NCI-H1694 (cell line): ENCODE data around the gene MS4A10.
A peak's percentile ranks its signal among the peaks of the same experiment; 100 is the strongest.
"Not testable (repeated sequence)": the region's sequence is repeated elsewhere in the genome, so short reads cannot be mapped to it uniquely, and the experiment has no call there.

ENCODE experiments used
- DNase-seq: peaks from one replicate; lab custom pipeline; 2025; lab: John Stamatoyannopoulos, UW

MS4A10 gene

GRCh38 chr11:60785136-60785535, at the start of gene MS4A10:
Gene MS4A10, plus strand, starts transcription at chr11:60785333. Its CDS starts 5,003 bp downstream, at chr11:60790336.
- DNase-seq: no peak

DNA sequence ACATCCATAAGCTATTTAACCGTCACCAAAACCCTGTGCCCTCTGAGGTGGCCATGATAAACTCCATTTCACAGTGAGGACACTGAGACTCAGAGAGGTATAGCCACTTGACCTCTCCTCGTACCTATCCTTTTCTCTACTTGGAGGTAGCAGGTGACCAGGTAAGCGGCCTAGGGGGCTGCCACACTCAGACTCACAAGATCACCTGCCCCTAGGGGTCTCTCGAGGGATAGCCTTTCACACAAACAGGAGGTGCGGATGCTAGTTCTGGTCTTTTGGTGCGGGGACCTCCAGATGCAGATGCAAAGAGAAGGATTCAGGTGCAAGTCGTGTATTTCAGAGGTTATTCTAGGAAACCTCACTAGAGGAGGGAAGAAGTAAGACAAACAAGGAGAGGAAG, 46.0 kb upstream of the MS4A10 start:
- no peak for DNase-seq

- DNase-seq: no peak
Observed at GRCh38 chr11:60740573-60740972, 44.6 kb upstream of the MS4A10 start.

DNA sequence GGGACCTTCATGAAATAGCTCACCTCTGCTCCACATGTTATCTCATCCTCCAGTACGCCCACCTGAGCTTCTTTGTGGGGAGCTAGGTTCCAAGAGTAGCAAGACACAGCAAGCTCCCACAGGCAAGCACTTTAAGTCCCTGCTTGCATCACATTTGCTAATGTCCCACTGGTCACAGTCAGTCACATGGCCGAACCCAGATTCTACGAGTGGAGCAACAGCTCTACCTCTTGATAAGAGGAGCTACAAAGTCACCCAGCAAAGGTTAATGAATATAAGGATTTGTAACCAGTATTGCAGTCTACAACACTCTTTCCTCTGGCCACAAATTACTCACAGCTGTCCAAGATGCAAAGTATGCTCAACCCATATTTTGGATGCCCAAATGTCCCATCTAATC, 43.7 kb upstream of the MS4A10 start:
- no peak for DNase-seq

DNA sequence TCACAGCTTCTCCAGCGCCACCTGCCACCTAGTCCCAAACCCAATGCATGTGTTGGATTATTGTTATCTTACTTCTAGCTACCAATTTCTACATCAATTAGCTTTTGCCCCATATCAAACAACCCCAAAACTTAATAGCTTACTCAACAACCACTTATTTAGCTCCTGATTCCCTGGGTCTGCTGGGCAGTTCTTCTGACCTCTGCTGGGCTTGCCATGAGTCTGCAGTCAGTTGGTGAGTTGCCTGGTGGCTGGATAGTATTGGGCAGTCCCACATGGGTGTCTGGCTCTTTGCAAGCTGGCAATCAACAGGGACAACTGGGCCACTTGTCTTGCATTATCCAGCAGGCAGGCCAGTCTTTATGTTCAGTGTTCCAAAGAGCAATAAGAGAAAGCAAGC, 42.1 kb upstream of the MS4A10 start:
- no peak for DNase-seq

GRCh38 chr11:60744114-60744513, 41.0 kb upstream of the MS4A10 start:
- DNase-seq: no peak

DNA sequence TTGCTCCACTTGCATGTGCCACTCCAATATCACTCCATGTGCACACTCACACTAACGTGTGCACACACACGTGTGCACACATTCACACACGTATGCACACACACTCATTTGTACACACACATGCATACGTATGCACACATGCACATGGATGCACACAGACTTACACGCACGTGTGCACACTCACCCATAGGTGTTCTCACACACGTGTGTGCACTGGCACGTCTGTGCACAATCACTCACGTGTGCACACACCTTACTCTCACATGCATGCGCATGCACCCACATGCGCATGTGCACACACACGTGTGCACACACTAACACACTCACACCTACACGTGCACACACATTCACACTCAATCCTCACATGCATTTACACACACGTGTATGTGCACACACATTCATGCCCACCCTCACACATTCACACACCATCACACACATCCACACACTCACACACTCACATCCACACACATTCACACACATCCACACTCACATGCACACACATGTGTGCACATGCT, 37.7 kb upstream of the MS4A10 start:
- no peak for DNase-seq

DNA sequence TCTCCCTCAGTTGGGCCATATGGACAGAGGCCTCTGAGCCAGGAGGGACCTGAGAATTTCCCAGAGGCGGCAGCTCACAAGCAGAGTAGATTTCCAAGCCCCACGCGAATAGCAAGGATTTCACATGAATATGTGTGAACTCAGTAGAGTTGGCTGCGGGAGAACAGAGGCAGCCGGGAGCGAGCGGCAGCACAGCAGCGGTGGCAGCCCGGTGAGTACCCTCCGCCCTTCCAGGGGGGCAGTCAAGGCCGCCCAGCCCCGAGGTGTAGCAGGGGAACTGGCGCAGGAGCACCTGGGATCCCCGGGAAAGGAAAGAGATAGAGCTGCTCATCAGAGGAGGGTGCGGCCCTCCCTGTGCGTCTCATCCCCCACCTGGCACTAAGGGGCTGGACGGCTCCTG, 36.9 kb upstream of the MS4A10 start:
- no peak for DNase-seq

DNA sequence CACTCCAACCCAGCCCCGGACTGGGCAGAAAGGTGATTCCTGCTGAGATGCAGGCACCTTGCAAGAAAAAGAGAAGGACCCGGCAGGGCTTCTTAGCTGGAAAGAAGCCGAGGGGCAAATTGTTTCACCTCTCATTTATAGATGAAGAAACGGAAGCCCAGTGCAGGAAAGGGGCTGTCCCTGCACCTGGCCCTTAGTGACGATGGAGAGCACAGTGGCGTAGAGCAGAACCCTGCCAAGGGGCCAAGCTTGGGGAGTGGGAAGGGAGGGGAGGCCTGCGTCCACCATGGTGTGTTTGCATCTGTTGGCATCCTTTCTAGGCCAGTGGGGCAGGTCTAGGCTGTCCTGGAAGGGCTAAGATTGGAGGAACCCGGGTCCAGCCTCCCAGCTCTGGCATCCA, 36.3 kb upstream of the MS4A10 start:
- DNase-seq: no peak

DNA sequence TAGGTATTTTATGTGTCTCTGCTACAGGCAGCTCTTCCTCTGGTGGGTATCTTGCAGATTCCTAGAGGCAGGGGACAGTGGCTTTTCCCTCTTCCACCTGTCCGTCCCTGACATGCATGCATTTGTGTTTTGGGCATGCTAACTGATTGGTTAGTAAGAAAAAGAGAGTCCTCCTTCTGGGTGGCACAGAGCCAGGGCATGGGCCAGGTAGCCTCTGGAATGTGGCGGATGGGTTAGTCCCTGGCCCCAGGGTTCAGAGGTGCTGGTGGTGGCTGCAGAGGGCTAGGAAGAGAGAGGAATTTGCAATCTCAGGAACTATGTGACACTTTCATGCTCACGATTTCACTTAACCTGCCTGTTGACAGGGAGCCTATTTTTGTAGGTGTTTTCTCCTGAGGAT, 34.2 kb upstream of the MS4A10 start:
- no peak for DNase-seq

GRCh38 chr11:60753309-60753708, 31.8 kb upstream of the MS4A10 start:
- DNase-seq: no peak

- DNase-seq: no peak
Observed at GRCh38 chr11:60754887-60755286, 30.2 kb upstream of the MS4A10 start.

GRCh38 chr11:60756307-60757032, 28.7 kb upstream of the MS4A10 start, which contains the start of gene MS4A15:
Gene MS4A15, plus strand, starts transcription at chr11:60756867. Its CDS starts 6,867 bp downstream, at chr11:60763734.
- DNase-seq: peak; percentile 29

DNA sequence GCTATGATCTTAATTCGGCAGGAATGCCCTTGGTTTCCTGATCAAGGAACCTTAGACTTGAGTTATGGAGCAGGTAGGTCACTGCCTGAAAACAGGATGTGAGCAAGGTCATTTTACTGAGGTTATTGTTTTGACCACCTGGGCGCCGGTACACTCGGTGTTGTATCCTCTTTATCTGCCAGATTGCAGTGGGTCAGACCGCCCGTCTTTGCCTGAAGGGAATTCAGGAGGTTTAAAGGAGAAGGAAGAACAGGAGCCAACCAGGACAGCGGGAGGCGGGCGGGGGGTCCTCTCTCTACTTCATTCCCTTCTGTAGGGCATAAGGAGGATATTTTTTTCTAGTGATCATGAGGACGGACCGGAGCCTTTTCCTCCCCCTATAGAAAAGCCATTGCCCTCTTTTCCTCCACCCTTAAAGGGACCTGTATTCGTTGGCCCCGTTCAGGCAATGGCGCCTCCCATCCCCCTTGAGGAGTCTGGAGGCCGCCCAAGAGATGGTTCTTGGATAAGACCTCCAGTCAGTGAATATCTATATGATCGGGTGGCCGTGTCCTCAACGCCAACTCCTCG, 27.8 kb upstream of the MS4A10 start:
- no peak for DNase-seq

- DNase-seq: not testable (repeated sequence)
Observed at GRCh38 chr11:60758671-60759070, 26.5 kb upstream of the MS4A10 start.

GRCh38 chr11:60759438-60760225, 25.5 kb upstream of the MS4A10 start:
- DNase-seq: not testable (repeated sequence)

DNA sequence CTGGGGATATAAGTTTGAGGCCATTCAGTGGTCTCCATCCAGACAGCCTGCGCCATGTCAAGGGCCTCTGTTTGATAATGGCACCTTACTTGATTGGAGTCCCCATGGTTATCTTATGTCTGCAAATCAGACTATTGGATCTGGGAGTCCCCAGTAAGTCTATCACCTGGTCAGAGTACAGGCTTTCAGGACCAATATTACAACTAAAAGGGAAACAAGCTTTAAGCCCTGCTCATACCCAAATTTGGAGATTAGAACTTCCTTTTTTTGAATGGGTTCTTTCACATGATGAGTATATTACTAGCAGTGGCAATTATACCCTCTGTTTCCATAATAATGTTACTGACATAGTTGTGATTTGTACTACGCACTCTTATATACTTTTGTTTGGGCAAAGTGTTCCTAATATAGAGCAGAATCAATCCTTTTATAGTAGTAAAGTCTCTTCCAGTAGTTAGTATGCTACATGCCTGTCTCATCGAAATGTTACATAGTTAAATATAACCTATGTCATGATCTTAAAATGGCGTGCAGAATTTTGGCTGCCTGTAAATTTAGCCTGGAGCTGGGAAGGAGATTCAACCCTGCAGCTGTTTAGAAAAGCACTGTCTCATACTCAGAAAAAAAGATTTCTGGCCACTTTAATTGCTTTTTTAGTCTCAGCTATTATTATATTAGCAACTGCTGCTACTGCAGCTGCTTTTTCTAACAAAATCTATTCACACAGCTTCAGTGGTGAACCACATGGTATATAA, 23.5 kb upstream of the MS4A10 start:
- DNase-seq: no peak

DNA sequence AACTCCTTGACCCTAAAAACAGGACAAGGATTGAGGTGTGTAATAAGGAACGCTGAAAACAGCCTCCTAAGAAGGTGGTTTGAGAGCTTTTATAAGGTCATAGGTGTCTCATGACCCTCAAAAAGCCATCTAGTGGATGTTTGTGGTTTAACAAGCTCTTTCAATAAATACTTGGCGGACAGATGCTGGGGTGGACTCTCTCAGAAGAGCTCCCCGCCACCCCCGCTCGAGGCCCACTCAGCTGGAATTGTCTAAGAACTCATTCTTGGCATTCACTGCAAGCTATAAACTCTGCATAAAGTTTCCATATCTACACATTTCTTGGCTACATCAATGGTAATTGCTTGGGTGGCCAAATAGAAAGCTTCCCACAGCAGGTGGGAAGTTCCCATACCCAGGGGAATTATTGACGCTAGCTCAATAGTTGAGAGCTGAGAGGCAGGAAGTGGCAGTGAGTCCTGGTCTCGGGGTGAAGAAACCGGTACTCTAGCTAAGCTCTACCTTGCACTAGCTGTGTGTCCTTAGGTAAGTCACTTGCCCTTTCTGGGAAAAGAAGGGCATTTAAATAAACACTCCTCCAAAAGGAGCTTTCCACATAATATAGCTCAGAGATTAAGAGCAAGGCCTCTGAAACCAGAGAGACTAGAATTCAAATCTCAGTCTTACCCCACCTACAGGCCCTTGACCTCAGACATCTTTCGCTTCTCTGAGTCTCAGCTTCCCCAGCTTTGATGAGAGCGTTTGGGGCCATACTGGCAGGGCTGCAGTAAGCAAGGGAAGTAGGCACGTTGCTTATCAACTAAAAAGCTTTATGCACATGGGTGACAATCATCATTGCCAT, 22.1 kb upstream of the MS4A10 start:
- DNase-seq: no peak

GRCh38 chr11:60763692-60764369, 21.3 kb upstream of the MS4A10 start:
- no peak for DNase-seq

DNA sequence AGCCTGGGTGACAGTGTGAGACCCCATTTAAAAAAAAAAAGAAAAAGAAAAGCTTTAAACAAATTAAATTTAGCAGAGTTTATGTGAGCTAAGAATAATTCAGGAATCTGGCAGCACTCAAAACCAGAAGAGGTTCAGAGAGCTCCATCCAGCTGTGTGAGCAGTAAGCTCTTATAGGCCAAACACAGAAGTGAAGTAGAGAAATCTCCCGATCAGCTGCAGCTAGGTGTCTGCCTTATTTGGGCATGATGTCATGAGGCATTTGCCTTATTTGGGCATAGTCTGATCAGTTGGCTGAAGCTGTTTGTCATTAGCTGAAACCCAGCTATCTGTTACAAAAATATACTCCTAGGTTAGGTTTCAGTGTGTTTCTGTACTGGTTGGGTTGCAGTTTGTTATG, 20.3 kb upstream of the MS4A10 start:
- no peak for DNase-seq

DNA sequence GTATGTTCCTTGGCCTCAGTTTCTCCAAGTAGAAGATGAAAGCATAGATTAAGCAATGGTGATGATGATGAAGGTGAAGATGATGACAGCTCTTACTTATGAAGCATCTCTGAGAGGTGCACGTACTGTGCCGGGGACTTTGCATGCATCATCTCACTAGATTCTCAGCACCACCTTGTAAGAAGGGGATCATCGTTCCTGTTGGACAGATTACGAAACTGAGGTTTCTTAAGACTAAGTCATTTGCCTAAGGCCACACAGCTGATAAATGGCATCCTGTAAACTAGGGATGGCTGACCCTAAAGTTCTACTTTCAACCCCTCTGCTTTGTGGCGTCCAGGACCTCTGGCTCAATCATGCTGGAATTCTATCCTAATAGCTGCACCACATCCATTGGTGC, 19.8 kb upstream of the MS4A10 start:
- no peak for DNase-seq
